Measurements from ENCODE around the gene IRAK1BP1.
"Not testable (repeated sequence)": the region's sequence is repeated elsewhere in the genome, so short reads cannot be mapped to it uniquely, and the experiment has no call there.

The IRAK1BP1 gene

GRCh38 chr6:78911218-78911940, 44.0 kb downstream of the IRAK1BP1 start:
- Mint-ChIP-seq H3K27ac (no peak overlapping the region), H3K36me3 (ENCODE audit: low read depth) (no peaks in the 10 kb centered on the region)

DNA sequence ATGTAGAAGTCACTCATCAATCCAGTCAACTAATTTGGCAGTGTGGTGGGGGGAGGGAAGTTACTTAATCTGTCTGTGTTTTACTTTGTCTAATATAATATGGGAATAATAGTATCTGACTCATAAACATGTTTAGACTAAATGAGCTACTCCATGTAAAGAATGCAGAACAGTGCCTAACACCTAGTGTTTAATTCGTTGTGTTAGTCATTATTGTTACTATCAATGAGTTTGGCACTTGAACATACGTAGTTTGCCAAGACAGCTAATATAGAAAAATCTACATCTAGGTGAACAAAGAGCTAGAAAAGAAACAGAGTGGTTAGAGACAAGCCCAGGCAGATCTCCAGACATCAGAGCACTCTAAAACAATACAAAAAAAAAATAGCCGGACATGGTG, 49.1 kb downstream of the IRAK1BP1 start:
- no peak for DNase-seq (ENCODE audit: low spot score)
- Mint-ChIP-seq H3K27me3 (ENCODE audit: low read depth) (peaks cover 6% of the 10 kb centered on the region), H3K4me3 (no peak overlapping the region), H3K36me3 (ENCODE audit: low read depth) (peaks cover 3% of the 10 kb centered on the region), H3K27ac (no peak overlapping the region), H3K4me1 (ENCODE audit: low read depth) (peaks cover 4% of the 10 kb centered on the region), H3K9me3 (peaks cover 41% of the 10 kb centered on the region)

More at GRCh38 chr6:78911218-78911940, 44.0 kb downstream of the IRAK1BP1 start:
- peak overlapping the region; percentile 64 for H3K4me3 Mint-ChIP-seq
- H3K9me3 Mint-ChIP-seq, result peaks cover 9% of the 10 kb centered on the region
- DNase-seq (ENCODE audit: low spot score), result no peak
- H3K4me1 Mint-ChIP-seq (ENCODE audit: low read depth), result peaks cover 10% of the 10 kb centered on the region
- peaks cover 21% of the 10 kb centered on the region for H3K27me3 Mint-ChIP-seq (ENCODE audit: low read depth)

GRCh38 chr6:78917788-78918187, 50.4 kb downstream of the IRAK1BP1 start:
- no peak overlapping the region for H3K27ac Mint-ChIP-seq
- H3K4me3 Mint-ChIP-seq, result no peak overlapping the region
- peaks cover 3% of the 10 kb centered on the region for H3K4me1 Mint-ChIP-seq (ENCODE audit: low read depth)
- no peaks in the 10 kb centered on the region for H3K27me3 Mint-ChIP-seq (ENCODE audit: low read depth)
- peaks cover 3% of the 10 kb centered on the region for H3K36me3 Mint-ChIP-seq (ENCODE audit: low read depth)
- no peak for DNase-seq (ENCODE audit: low spot score)
- H3K9me3 Mint-ChIP-seq, result peaks cover 46% of the 10 kb centered on the region

GRCh38 chr6:78921168-78921567, 53.8 kb downstream of the IRAK1BP1 start:
- H3K27me3 Mint-ChIP-seq (ENCODE audit: low read depth); H3K4me1 Mint-ChIP-seq (ENCODE audit: low read depth); H3K36me3 Mint-ChIP-seq (ENCODE audit: low read depth); H3K27ac Mint-ChIP-seq; DNase-seq (ENCODE audit: low spot score); H3K4me3 Mint-ChIP-seq: not testable (repeated sequence)
- H3K9me3 Mint-ChIP-seq, result peaks cover 56% of the 10 kb centered on the region

GRCh38 chr6:78925317-78925716, 58.0 kb downstream of the IRAK1BP1 start:
- peaks cover 38% of the 10 kb centered on the region for H3K9me3 Mint-ChIP-seq
- no peaks in the 10 kb centered on the region for H3K36me3 Mint-ChIP-seq (ENCODE audit: low read depth)
- no peaks in the 10 kb centered on the region for H3K4me1 Mint-ChIP-seq (ENCODE audit: low read depth)
- H3K27me3 Mint-ChIP-seq (ENCODE audit: low read depth), result peaks cover 6% of the 10 kb centered on the region
- H3K4me3 Mint-ChIP-seq, result no peak overlapping the region
- no peak for DNase-seq (ENCODE audit: low spot score)
- no peak overlapping the region for H3K27ac Mint-ChIP-seq

DNA sequence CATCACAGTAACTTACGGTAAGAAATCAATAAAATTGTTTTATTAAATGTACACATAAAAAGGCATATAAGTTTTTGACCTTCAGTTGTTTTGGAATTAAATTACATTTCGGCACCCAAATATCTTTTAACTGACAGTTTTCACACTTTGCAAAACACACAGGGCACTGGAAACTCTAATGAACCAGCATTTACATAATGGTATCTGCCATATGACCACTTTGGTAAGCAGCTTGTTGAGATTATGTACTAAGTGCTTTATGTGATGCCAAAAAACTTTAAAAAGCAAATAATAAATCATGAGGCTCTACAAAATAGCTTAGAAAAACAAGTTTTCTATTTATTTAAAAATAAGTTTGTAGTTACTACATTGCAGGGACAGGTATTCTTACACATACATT, 68.2 kb downstream of the IRAK1BP1 start:
- H3K4me3 Mint-ChIP-seq, result no peak overlapping the region
- no peaks in the 10 kb centered on the region for H3K27me3 Mint-ChIP-seq (ENCODE audit: low read depth)
- peaks cover 2% of the 10 kb centered on the region for H3K4me1 Mint-ChIP-seq (ENCODE audit: low read depth)
- no peak overlapping the region for H3K27ac Mint-ChIP-seq
- no peaks in the 10 kb centered on the region for H3K9me3 Mint-ChIP-seq
- peaks cover 21% of the 10 kb centered on the region for H3K36me3 Mint-ChIP-seq (ENCODE audit: low read depth)
- DNase-seq (ENCODE audit: low spot score), result no peak

- no peaks in the 10 kb centered on the region for H3K27me3 Mint-ChIP-seq (ENCODE audit: low read depth)
- H3K4me1 Mint-ChIP-seq (ENCODE audit: low read depth), result peaks cover 2% of the 10 kb centered on the region
- no peak overlapping the region for H3K27ac Mint-ChIP-seq
- no peak overlapping the region for H3K4me3 Mint-ChIP-seq
- no peaks in the 10 kb centered on the region for H3K9me3 Mint-ChIP-seq
- DNase-seq (ENCODE audit: low spot score), result no peak
- H3K36me3 Mint-ChIP-seq (ENCODE audit: low read depth), result peaks cover 28% of the 10 kb centered on the region
Observed at GRCh38 chr6:78936515-78936914, 69.2 kb downstream of the IRAK1BP1 start.

GRCh38 chr6:78942446-78942845, 75.1 kb downstream of the IRAK1BP1 start:
- peaks cover 54% of the 10 kb centered on the region for H3K36me3 Mint-ChIP-seq (ENCODE audit: low read depth)
- no peaks in the 10 kb centered on the region for H3K9me3 Mint-ChIP-seq
- H3K4me3 Mint-ChIP-seq, result no peak overlapping the region
- H3K27ac Mint-ChIP-seq, result no peak overlapping the region
- H3K27me3 Mint-ChIP-seq (ENCODE audit: low read depth), result no peaks in the 10 kb centered on the region
- no peak for DNase-seq (ENCODE audit: low spot score)
- H3K4me1 Mint-ChIP-seq (ENCODE audit: low read depth), result no peaks in the 10 kb centered on the region

GRCh38 chr6:78947529-78947928, 80.2 kb downstream of the IRAK1BP1 start:
- Mint-ChIP-seq H3K36me3 (ENCODE audit: low read depth) (peaks cover 72% of the 10 kb centered on the region), H3K4me3 (no peak overlapping the region), H3K27me3 (ENCODE audit: low read depth) (no peaks in the 10 kb centered on the region), H3K4me1 (ENCODE audit: low read depth) (no peaks in the 10 kb centered on the region), H3K9me3 (peaks cover 29% of the 10 kb centered on the region), H3K27ac (no peak overlapping the region)
- no peak for DNase-seq (ENCODE audit: low spot score)

- Mint-ChIP-seq H3K4me1 (ENCODE audit: low read depth) (no peaks in the 10 kb centered on the region), H3K4me3 (no peak overlapping the region), H3K36me3 (ENCODE audit: low read depth) (peaks cover 75% of the 10 kb centered on the region), H3K9me3 (peaks cover 34% of the 10 kb centered on the region), H3K27ac (no peak overlapping the region), H3K27me3 (ENCODE audit: low read depth) (no peaks in the 10 kb centered on the region)
- DNase-seq (ENCODE audit: low spot score), result no peak
Observed at GRCh38 chr6:78947962-78948361, 80.6 kb downstream of the IRAK1BP1 start.

GRCh38 chr6:78948785-78949184, 81.4 kb downstream of the IRAK1BP1 start:
- no peak for DNase-seq (ENCODE audit: low spot score)
- H3K9me3 Mint-ChIP-seq, result peaks cover 38% of the 10 kb centered on the region
- H3K4me3 Mint-ChIP-seq, result no peak overlapping the region
- H3K27ac Mint-ChIP-seq, result no peak overlapping the region
- no peaks in the 10 kb centered on the region for H3K4me1 Mint-ChIP-seq (ENCODE audit: low read depth)
- no peaks in the 10 kb centered on the region for H3K27me3 Mint-ChIP-seq (ENCODE audit: low read depth)
- H3K36me3 Mint-ChIP-seq (ENCODE audit: low read depth), result peaks cover 78% of the 10 kb centered on the region

DNA sequence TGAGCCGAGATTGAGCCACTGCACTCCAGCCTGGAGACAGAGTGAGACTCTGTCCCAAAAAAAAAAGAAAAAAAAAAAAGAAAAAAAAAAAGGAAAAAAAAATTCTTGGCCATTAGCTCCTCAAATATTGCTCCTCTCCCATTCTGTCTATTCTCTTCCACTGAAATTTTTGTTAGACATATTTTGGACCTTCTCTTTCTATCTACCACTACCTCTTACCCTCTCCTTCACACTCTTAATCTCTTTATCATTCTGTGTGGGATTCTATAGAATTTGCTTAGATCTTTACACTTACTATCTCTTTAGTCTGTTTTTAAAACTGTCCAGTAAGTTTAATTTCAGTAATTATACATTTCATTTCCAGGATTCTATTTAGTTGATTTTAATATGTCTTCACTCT, 85.0 kb downstream of the IRAK1BP1 start:
- Mint-ChIP-seq H3K36me3 (ENCODE audit: low read depth) (peaks cover 85% of the 10 kb centered on the region), H3K27ac (no peak overlapping the region), H3K4me1 (ENCODE audit: low read depth) (no peaks in the 10 kb centered on the region), H3K27me3 (ENCODE audit: low read depth) (no peaks in the 10 kb centered on the region), H3K9me3 (peaks cover 38% of the 10 kb centered on the region), H3K4me3 (no peak overlapping the region)
- DNase-seq (ENCODE audit: low spot score), result no peak
